NT2/D1 (cell line): Measurements from ENCODE around the gene JDP2.

Experiments used
- SUZ12 ChIP-seq: IDR thresholded peaks from 2 replicates; pipeline ENCODE4 v1.6.1; 2011; ENCODE audit not compliant: insufficient read length, insufficient read depth; ENCODE audit errors: extremely low read depth
- YY1 ChIP-seq: IDR thresholded peaks from 2 replicates; pipeline ENCODE4 v1.6.1; 2011; ENCODE audit not compliant: insufficient read length, insufficient read depth
- ZNF274 ChIP-seq: IDR thresholded peaks from 2 replicates; pipeline ENCODE4 v1.6.1; 2011; ENCODE audit warnings: mild to moderate bottlenecking, low read depth, low read length

DNA sequence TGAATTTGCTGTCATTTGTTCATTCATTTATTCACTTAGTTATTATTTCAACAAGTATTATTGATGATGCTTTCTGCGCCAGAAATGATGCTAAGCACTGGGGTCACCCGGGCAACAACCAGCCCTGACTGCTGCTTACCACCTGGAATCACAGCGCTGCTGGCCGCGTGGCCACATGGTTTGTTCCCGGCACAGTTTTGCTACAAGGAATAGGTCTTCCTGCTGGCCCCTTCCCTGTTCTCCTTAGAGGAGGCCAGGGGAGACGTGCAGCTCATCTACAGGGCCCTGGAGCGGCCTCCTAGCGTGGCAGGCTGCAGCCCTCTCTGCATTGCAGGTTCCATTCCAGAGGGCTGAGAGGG is 7.0 kb downstream of the JDP2 start:
- TF ChIP-seq ZNF274 = no peak
- TF ChIP-seq YY1 = no peak
- no peak for TF ChIP-seq SUZ12
